Fibroblast of skin of left biceps (primary cell): ENCODE measurements around the gene JMJD1C.
"Not testable (repeated sequence)": the region's sequence is repeated elsewhere in the genome, so short reads cannot be mapped to it uniquely, and the experiment has no call there.

Experiments used
- DNase-seq, 2 experiments: peaks; one replicate each; pipeline ENCODE4 v3.0.0-alpha.2; 2013; ENCODE audit warnings: low read depth in 2 of 2

The JMJD1C gene

DNA sequence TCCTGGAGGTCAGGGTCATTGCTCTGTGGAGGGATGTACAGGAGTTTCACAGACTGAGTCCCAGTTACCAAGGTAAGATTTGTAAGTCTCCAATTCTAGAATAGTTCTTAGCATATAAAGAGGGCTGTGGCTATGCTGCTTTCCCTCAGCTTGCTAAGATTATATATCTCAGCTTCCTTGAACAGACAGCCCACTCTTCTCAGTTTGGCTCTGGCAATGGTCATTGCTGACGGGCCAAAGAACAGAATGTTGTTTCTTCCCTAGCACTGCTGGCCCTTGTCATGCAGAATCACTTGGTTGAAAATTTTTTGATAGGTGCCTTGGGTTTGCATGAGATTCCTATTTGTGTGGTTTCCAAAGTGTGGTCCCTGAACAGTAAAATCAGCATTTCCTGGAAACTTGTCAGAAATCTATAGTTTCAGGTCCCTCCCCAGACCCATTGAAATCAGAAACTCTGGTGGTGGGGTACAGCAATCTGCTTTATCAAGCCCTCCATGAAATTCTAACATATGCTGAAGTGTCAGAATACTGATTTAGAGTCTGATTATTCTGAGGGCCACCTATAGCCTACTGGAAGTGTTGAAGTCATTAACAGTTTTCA is 294.4 kb downstream of the JMJD1C start:
- DNase-seq = no peak

DNA sequence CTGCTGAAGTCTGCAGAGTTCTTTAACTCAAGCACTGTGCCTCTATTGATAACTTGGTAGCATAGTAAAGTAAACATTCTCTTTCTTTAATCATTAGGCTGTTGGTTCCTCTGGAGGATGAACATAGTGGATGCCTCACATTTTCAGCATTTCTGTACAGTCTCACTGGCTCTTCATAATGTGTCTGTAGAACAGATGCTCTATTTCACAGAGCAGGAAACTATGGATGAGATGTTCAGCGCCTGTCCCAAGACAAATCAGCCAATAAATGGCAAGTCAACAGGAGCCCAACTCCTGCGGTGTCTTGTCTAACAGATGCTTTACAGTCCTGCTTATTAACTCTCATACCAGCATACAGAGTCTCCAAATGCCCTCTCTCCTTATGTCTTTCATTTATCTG is 296.2 kb downstream of the JMJD1C start:
- no peak for DNase-seq

DNA sequence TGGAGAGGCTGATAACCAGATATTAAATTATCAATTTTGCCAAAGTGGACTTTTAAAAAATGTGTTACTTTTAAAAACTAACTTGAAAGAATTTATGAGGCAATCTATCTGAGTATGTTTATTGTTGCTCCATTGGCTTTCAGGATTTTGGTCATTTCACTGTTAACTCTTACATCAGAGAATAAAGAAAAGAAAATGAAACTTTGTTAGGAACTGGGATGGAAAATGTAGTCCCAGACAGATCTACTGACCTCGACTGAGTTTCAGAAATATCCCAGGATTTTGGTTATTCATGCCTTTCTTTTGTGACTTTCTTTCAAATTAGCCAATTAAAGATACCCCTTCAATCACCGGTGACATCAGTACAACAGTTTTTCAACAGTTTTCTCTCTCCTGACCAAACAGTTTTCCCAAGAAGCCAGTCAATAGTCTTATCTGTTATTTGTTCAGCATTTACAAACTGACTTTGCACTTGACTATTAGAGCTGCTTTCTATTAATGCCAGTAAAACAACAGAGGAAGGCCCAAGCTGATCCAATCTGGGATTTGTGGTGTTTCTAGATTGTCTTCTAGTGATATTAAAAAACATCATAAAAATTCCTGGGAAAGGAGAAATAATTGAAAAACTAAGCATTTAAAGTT is 296.8 kb downstream of the JMJD1C start:
- DNase-seq = no peak

DNA sequence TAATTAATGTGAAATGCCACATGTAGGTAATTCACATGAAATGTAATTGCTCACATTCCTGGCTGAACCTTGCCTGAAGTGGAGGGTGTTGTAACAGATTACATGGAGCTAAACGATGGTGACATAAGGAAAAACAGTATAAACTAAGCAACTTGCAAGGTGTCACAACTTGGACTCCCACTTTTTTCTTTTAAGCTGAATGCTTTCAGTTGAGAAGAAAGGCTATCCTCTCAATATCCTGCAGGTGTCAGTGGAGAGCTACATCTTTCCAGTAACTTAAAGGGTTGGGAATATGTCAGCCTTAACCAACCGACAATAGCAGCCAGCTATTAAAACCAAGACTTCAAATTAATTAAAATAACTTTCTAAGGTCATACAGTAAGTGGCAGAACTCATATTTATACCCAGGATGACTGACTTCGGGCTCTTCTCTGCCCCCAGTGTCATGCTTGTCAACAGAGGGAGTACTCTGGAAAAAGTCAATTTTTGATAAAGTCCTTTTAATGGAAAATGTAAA is 299.0 kb downstream of the JMJD1C start:
- peak; percentile 38 to 49 for DNase-seq

DNA sequence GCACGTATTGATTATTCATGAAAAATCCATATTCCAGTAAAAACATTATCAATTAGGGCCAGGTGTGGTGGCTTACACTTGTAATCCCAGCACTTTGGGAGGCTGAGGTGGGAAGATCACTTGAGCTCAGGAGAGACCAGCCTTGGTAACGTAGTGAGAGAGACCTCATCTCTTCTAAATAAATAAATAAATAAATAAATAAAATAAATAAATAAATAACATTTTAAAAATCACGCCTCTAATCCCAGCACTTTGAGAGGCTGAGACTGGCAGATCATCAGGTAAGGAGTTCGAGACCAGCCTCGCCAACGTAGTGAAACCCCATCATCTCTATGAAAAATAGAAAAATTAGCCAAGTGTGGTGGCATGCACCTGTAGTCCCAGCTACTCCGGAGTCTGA is 300.5 kb downstream of the JMJD1C start:
- DNase-seq = no peak

DNA sequence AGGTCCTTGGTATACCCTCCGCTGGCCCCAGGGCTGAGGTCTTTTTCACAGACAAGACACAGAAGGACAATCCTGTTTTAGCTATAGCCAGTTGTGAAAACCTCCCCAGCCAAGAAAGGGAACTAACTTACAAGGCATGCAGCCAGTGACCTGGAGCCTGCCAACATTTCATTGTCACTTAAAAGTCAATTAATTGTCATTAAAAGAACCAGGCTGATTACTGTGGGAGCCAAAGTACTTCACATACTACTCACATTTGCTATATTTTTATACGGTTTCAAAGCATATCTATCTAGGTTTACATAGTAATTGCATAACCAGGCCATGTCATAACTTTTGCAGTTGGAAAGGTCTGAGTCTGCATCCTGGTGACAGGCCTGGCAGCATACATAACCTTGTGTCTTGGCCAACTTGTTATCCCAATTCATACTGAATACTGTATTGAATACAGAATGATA is 301.6 kb downstream of the JMJD1C start:
- no peak for DNase-seq

DNA sequence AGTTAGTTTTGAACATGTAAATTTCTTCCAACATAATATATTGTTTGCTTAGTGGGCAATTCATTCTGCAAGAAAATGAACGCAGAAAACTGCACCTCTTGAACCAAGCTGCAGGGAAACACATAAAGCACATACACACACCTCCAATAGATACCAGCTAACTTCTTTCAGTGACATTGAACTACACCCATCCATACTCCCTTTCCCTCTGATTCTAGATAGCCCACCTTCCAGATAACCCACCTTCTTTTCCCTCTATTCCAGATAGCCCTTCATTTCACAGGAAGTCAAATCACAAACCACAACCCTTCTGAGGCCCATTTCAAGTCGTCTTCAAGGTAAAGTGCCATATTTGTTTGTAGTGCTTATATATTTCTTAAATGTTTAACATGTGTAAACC is 304.2 kb downstream of the JMJD1C start:
- no peak for DNase-seq

- peak; percentile 68 to 71 for DNase-seq
Observed at GRCh38 chr10:63157845-63158624, 307.7 kb downstream of the JMJD1C start.

- DNase-seq = no peak
Observed at GRCh38 chr10:63156236-63156635, 309.5 kb downstream of the JMJD1C start.

GRCh38 chr10:63155388-63156020 is 310.3 kb downstream of the JMJD1C start:
- DNase-seq = no peak

GRCh38 chr10:63154546-63155387 is 311.0 kb downstream of the JMJD1C start:
- DNase-seq = no peak

GRCh38 chr10:63153868-63154545 is 311.8 kb downstream of the JMJD1C start:
- DNase-seq = not testable (repeated sequence)

DNA sequence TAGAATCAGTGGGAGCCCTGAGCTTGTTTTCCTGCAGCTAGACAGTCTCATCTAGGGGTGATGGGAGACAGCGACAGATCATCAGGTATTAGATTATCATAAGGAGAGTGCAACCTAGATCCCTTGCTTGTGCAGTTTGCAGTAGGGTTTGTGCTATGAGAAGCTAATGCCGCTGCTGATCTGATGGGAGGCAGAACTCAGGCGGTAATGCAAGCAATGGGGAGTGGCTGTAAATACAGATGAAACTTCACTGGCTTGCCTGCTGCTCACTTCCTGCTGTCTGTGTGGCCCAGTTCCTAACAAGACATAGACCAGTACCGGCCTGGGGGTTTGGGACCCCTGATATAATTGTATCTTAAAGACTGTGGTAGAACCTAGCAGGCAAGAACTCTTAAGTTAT is 315.0 kb downstream of the JMJD1C start:
- DNase-seq = no peak

- DNase-seq = no peak
Observed at GRCh38 chr10:63146503-63146902, 319.3 kb downstream of the JMJD1C start.

- DNase-seq = no peak
Observed at GRCh38 chr10:63145782-63146181, 320.0 kb downstream of the JMJD1C start.

GRCh38 chr10:63143987-63144386 is 321.8 kb downstream of the JMJD1C start:
- no peak for DNase-seq

DNA sequence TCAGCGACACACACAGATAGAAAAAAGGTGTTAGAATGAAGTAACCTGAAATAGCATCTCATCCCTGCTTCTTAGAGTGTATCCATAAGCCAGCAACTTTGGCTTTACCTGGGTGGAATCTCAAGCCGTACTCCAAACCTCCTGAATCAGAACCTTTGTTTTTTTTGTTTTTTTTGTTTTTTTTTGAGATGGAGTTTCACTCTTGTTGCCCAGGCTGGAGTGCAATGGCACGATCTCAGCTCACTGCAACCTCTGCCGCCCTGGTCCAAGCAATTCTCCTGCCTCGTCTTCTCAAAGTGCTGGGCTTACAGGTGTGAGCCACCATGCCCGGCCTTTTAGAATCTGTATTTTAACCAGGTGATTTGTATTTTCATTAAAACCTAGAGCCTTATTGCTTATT is 323.6 kb downstream of the JMJD1C start:
- no peak for DNase-seq

DNA sequence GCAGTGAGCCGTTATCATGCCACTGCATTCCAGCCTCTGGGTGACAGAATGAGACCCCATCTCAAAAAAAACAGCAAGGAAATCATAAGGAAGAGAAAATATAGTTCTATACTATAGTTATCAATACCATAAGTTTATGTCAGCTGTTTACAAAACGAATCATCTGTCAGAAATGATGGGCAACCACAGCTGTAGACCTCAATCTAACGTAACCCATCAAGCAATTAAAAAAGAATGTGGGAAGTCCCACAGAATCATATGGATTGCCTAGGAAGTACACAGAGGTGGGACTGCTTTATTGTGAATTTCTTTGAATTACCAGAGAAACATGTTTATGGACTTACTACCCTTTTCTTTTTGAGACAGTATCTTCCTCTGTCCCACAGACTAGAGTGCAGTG is 325.7 kb downstream of the JMJD1C start:
- DNase-seq = no peak

GRCh38 chr10:63137306-63137705 is 328.5 kb downstream of the JMJD1C start:
- DNase-seq = no peak

DNA sequence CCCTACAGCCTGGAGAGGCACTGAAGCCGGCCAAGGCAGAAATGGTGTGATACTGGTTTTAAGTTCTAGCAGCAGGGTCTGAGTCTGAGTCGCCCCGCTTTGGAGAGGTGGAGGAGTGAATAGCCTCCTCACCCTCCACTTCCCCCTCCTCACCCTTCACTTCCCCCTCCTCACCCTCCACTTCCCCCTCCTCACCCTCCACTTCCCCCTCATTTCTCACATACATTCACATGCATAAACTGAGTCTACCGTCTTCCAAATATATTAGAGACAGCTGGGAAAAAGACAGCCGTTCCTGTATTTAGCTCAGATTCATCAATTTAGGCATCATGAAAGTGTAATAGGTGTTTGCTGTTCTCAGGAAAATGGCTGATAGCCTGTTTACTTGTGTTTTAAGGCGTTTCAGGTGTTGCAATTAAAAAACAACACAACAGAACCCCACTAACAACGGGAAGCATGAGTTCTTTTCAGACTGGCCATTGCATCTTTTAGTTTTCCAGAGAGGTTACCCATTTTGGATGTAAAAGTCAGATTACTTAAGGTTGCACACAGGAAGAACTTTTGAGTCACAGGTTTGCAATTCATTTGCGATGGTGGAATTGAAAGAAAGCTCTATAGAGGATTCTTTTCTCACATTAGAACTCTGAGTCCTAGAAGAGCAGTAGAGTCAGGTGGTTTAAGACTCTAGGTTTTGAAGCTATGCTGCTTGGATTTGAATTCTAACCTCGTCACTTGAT is 331.8 kb downstream of the JMJD1C start:
- DNase-seq = no peak
